Measurements from ENCODE around the gene ZNF639.
A peak's percentile ranks its signal among the peaks of the same experiment; 100 is the strongest.

Gene ZNF639

GRCh38 chr3:179333084-179333483 is 10.3 kb downstream of the ZNF639 start:
- ATAC-seq = no peak
- TF ChIP-seq ZC3H10 (CRISPR knock-in tag; IDR thresholded peaks at IDR 0.05) = no peak
- TF ChIP-seq ARNTL (CRISPR knock-in tag; IDR thresholded peaks at IDR 0.05; ENCODE audit: borderline replicate concordance, low read depth) = no peak
- TF ChIP-seq ZNF70 (CRISPR knock-in tag; IDR thresholded peaks at IDR 0.05) = no peak
- no peak for TF ChIP-seq CREB5 (CRISPR knock-in tag; IDR thresholded peaks at IDR 0.05; ENCODE audit: low read depth)
- no peak for TF ChIP-seq OSR1 (CRISPR knock-in tag; IDR thresholded peaks at IDR 0.05)

- TF ChIP-seq RARB (CRISPR knock-in tag; IDR thresholded peaks at IDR 0.05) (no peak), PATZ1 (CRISPR knock-in tag; IDR thresholded peaks at IDR 0.05; ENCODE audit: borderline replicate concordance) (no peak), GLIS3 (CRISPR knock-in tag; IDR thresholded peaks at IDR 0.05) (no peak), PPARA (CRISPR knock-in tag; IDR thresholded peaks at IDR 0.05; ENCODE audit: borderline replicate concordance) (no peak), ZFP3 (CRISPR knock-in tag; IDR thresholded peaks at IDR 0.05) (no peak), POU6F1 (CRISPR knock-in tag; IDR thresholded peaks at IDR 0.05; ENCODE audit: borderline replicate concordance, low read depth) (no peak), TCF4 (CRISPR knock-in tag; IDR thresholded peaks at IDR 0.05; ENCODE audit: borderline replicate concordance) (no peak), CSDC2 (CRISPR knock-in tag; IDR thresholded peaks at IDR 0.05) (no peak), SNAI2 (CRISPR knock-in tag; IDR thresholded peaks at IDR 0.05) (no peak), ZNF8 (CRISPR knock-in tag; IDR thresholded peaks at IDR 0.05) (no peak), TOX (CRISPR knock-in tag; IDR thresholded peaks at IDR 0.05; ENCODE audit: borderline replicate concordance) (no peak), TSHZ2 (CRISPR knock-in tag; IDR thresholded peaks at IDR 0.05) (no peak), CSRNP3 (CRISPR knock-in tag; IDR thresholded peaks at IDR 0.05) (no peak), ESRRG (CRISPR knock-in tag; IDR thresholded peaks at IDR 0.05) (no peak), ZFP30 (CRISPR knock-in tag; IDR thresholded peaks at IDR 0.05) (no peak), ARNTL (CRISPR knock-in tag; IDR thresholded peaks at IDR 0.05; ENCODE audit: borderline replicate concordance, low read depth) (no peak), OSR1 (CRISPR knock-in tag; IDR thresholded peaks at IDR 0.05) (no peak), ZC3H10 (CRISPR knock-in tag; IDR thresholded peaks at IDR 0.05) (no peak), ZNF565 (CRISPR knock-in tag; conservative IDR thresholded peaks at IDR 0.05; ENCODE audit: low read depth) (no peak)
Measured at GRCh38 chr3:179336345-179336929, 13.6 kb downstream of the ZNF639 start.

More at GRCh38 chr3:179336345-179336929, 13.6 kb downstream of the ZNF639 start:
- ATAC-seq = peak; percentile 72

Measured in SK-N-SH treated with all-trans-retinoic acid at 6 μM for 48 hours (cell line).